K562 (cell line): Measurements from ENCODE around the gene RNF224. TPM values are rescaled to one million over a fixed set of nuclear protein-coding genes. Genes with fewer than 3 reads are reported as not detected.

Experiments used
- ATAC-seq: fragments of 200-7000 bp; cut with Tn5 transposase; 3 replicates; pipeline ENCODE4 v1.9.1; 2020; ENCODE audit warnings: moderate library complexity
- BruUV-seq: library from RNA; stranded (reverse); fragments of 400-500 nt; replicated peaks from 2 replicates; lab custom pipeline; 2021; lab: Mats Ljungman, UMichigan
- CTCF ChIA-PET: fragments of 300-600 bp; formaldehyde crosslinking; extraction: SDS; loops from one replicate; lab custom pipeline; 2021; ENCODE audit warnings: low intra/inter-chr PET ratio; lab: Yijun Ruan, JAX
- POLR2A ChIA-PET: fragments of 300-600, 350-650 bp; sonication (Branson Sonifier 250); formaldehyde crosslinking; extraction: SDS; loops from one replicate; lab custom pipeline; 2021; ENCODE audit warnings: antibody characterized with exemption, inconsistent platforms; lab: Yijun Ruan, JAX
- DNase-seq, 4 experiments: peaks; one replicate each; pipeline versions ENCODE4 v3.0.0 to v3.0.0-alpha.2; 2011 to 2018; ENCODE audit warnings: low spot score in 3 of 4, mixed read lengths in 3 of 4; ENCODE audit errors: extremely low read depth in 1 of 4
- FAIRE-seq: peaks from 2 replicates; lab custom pipeline; 2011; peaks lifted over from hg19 to GRCh38; lab: Jason Lieb, UNC
- H2AFZ ChIP-seq: 2 replicates; pipeline ENCODE4 v1.6.0; 2011; ENCODE audit warnings: low read depth, low read length, control low read depth, inconsistent platforms
- H3K27ac ChIP-seq: fragments of 200-600 bp; 3 replicates; pipeline ENCODE4 v1.8.0; 2011; ENCODE audit warnings: low read depth, mild to moderate bottlenecking, control low read depth, inconsistent platforms, low read length, moderate library complexity, mixed read lengths; ENCODE audit errors: extremely low read depth
- H3K27me3 ChIP-seq, 2 experiments: fragments of 300-600 bp in 1 of 2; 2 replicates in 1 of 2; 3 replicates in 1 of 2; pipeline versions ENCODE4 v1.6.0 to v1.8.0; 2011; ENCODE audit warnings: inconsistent platforms in 2 of 2, low read length in 2 of 2, mild to moderate bottlenecking in 1 of 2, mixed read lengths in 1 of 2, moderate library complexity in 1 of 2; ENCODE audit not compliant: control insufficient read depth in 2 of 2, insufficient read depth in 2 of 2
- H3K36me3 ChIP-seq: fragments of 300-600 bp; 3 replicates; pipeline ENCODE4 v1.8.0; 2011; ENCODE audit warnings: mild to moderate bottlenecking, low read length, inconsistent platforms; ENCODE audit not compliant: control insufficient read depth, insufficient read depth
- H3K4me1 ChIP-seq, 2 experiments: fragments of 200-600 bp in 1 of 2; replicated peaks in 1 of 2; 2 replicates in 1 of 2; 3 replicates in 1 of 2; pipeline versions ENCODE4 v1.5.1 to v1.8.0; 2011; ENCODE audit warnings: inconsistent platforms in 2 of 2, low read length in 2 of 2, mild to moderate bottlenecking in 1 of 2, mixed read lengths in 1 of 2, moderate library complexity in 1 of 2; ENCODE audit not compliant: control insufficient read depth in 2 of 2, insufficient read depth in 2 of 2
- H3K4me2 ChIP-seq: 2 replicates; pipeline ENCODE4 v1.6.1; 2011; ENCODE audit warnings: low read length, control low read depth, inconsistent platforms, mixed read lengths; ENCODE audit not compliant: insufficient read depth
- H3K4me3 ChIP-seq: fragments of 200-600 bp; sonication (generic), shearing (Covaris generic); 2 replicates; pipeline ENCODE4 v1.5.1; 2016; ENCODE audit warnings: control low read depth, inconsistent platforms
- H3K79me2 ChIP-seq: fragments of 200-600 bp; 3 replicates; pipeline ENCODE4 v1.8.0; 2011; ENCODE audit warnings: low read length, inconsistent platforms; ENCODE audit not compliant: control insufficient read depth, insufficient read depth
- H3K9ac ChIP-seq, 2 experiments: 2 replicates each; pipeline versions ENCODE4 v1.6.0 to v1.6.1; 2011; ENCODE audit warnings: low read depth in 2 of 2, low read length in 2 of 2, control low read depth in 1 of 2, inconsistent platforms in 1 of 2, mild to moderate bottlenecking in 1 of 2, mixed read lengths in 1 of 2; ENCODE audit not compliant: insufficient read depth in 1 of 2
- H3K9me1 ChIP-seq: one replicate; pipeline ENCODE4 v1.6.0; 2011; ENCODE audit warnings: inconsistent platforms, mild to moderate bottlenecking, low read length, moderate library complexity; ENCODE audit not compliant: control insufficient read depth, insufficient read depth
- H3K9me3 ChIP-seq: replicated peaks from 2 replicates; pipeline ENCODE4 v1.5.1; 2011; ENCODE audit warnings: low read depth, low read length, inconsistent platforms; ENCODE audit not compliant: control insufficient read depth, insufficient read depth
- H4K20me1 ChIP-seq: replicated peaks from 2 replicates; pipeline ENCODE4 v1.6.1; 2011; ENCODE audit warnings: low read length, inconsistent platforms, mixed read lengths; ENCODE audit not compliant: control insufficient read depth, insufficient read depth
- GMEB1 ChIP-seq: fragments of 250-450 bp; sonication (Bioruptor Pico); IDR thresholded peaks from 2 replicates; pipeline ENCODE4 v1.4.0; 2020; ENCODE audit warnings: mild to moderate bottlenecking
- POLR2G ChIP-seq: fragments of 200-400 bp; formaldehyde crosslinking; IDR thresholded peaks from 2 replicates; pipeline ENCODE4 v1.6.1; 2017; ENCODE audit warnings: low read depth, mild to moderate bottlenecking, antibody characterized with exemption, low read length, moderate library complexity
- RBFOX2 ChIP-seq: fragments of 200-400 bp; formaldehyde crosslinking; IDR thresholded peaks from 2 replicates; pipeline ENCODE4 v1.6.1; 2017; ENCODE audit warnings: low read depth, mild to moderate bottlenecking, low read length, moderate library complexity
- TFAP4 ChIP-seq: sonication (generic); formaldehyde crosslinking; IDR thresholded peaks from 2 replicates; pipeline ENCODE4 v1.8.0; 2022; ENCODE audit warnings: missing genetic modification reagents, mild to moderate bottlenecking, moderate library complexity, borderline replicate concordance
- ZBTB33 ChIP-seq: sonication (generic); formaldehyde crosslinking; IDR thresholded peaks from 2 replicates; pipeline ENCODE4 v1.8.1; 2023; ENCODE audit warnings: mild to moderate bottlenecking, missing genetic modification reagents
- ZBTB7A ChIP-seq: IDR thresholded peaks from 2 replicates; pipeline ENCODE4 v1.6.1; 2011; ENCODE audit warnings: low read depth, mild to moderate bottlenecking, low read length, moderate library complexity, borderline replicate concordance; ENCODE audit not compliant: control insufficient read depth
- ZKSCAN1 ChIP-seq: fragments of 150-350 bp; IDR thresholded peaks from 2 replicates; pipeline ENCODE4 v1.6.1; 2016; ENCODE audit warnings: low read depth, low read length
- WGBS: fragments of 100-300 bp; shearing (Covaris generic); methylation state at CpG from one replicate; pipeline ENCODE4 v1.1.6; 2016; ENCODE audit warnings: low coverage, mixed read lengths; ENCODE audit not compliant: insufficient coverage; ENCODE audit errors: missing lambda C conversion rate; 5-methylcytosine and 5-hydroxymethylcytosine counted together
- in situ Hi-C: fragments of 300-500 bp; cut with MboI; formaldehyde crosslinking; loops from 4 replicates; pipeline ENCODE4 v1.15.0; 2018; ENCODE audit warnings: inconsistent platforms, mixed read lengths
- intact Hi-C: fragments of 100-400 bp; cut with micrococcal nuclease; formaldehyde crosslinking; loops from 2 replicates; pipeline ENCODE4 v1.14.2; 2022
- polyA plus RNA-seq, 8 experiments: library from polyadenylated mRNA; depleted of rRNA in 4 of 8; stranded (reverse) in 5 of 8; unstranded in 3 of 8; fragments of >200 nt; fragmentation: Nextera tagmentation in 2 of 8; fragmentation: Illumina TruSeq in 1 of 8; extraction: Ambion mirVana in 2 of 8; extraction: Trizol in 1 of 8; gene quantifications; 2 replicates each; pipeline versions ENCODE4 v1.2.1 to v1.2.3, GENCODE V29; 2011 to 2014; ENCODE audit warnings: inconsistent platforms in 1 of 8, missing spikeins in 1 of 8
- total RNA-seq, 7 experiments: library from RNA; depleted of rRNA in 6 of 7; stranded (reverse); fragments of >200 nt in 6 of 7; fragmentation: Illumina TruSeq in 2 of 7; extraction: Trizol in 2 of 7; gene quantifications; 2 replicates each; pipeline versions ENCODE4 v1.2.1 to v1.2.3, GENCODE V29; 2011 to 2021; ENCODE audit warnings: low replicate concordance in 1 of 7

The RNF224 gene
- total and polyA plus RNA-seq, 9 of the 15 experiments (the other 6 are each of a cell fraction or from before 2014, with no cell fraction given): not detected

- no peak for FAIRE-seq
- no peak overlapping the region for H3K4me3 ChIP-seq
- CTCF ChIA-PET: interaction anchor here (1.2 kb wide), 1 partner anchor 191 kb away, joined by 7 read pairs; the partner anchor contains the start of gene NPDC1
- peak overlapping the region in 1 of 2 experiments; percentile 88; a peak in 2 of 4 replicates for H3K9ac ChIP-seq
- peak; percentile 30; the same call in 1 of the 2 replicates for TF ChIP-seq POLR2G
- no peak for TF ChIP-seq GMEB1 (CRISPR knock-in tag)
- TF ChIP-seq RBFOX2: peak; percentile 18; the same call in 1 of the 2 replicates
- TF ChIP-seq ZKSCAN1: no peak
- peak; percentile 90 for TF ChIP-seq ZBTB33 (CRISPR knock-in tag)
- peak; percentile 24; the same call in 1 of the 2 replicates for TF ChIP-seq TFAP4 (CRISPR knock-in tag)
- peak; percentile 23; the same call in 1 of the 2 replicates for TF ChIP-seq ZBTB7A
- DNase-seq: no peak
- H3K9me1 ChIP-seq: peaks cover 8% of the 10 kb centered on the region
- H3K4me2 ChIP-seq: no peak overlapping the region
- in situ Hi-C loops: loop anchor here (25.0 kb wide), 1 partner anchor 451 kb away; the partner anchor contains the start of genes CCDC183 and TMEM141
- H3K79me2 ChIP-seq: peaks cover 46% of the 10 kb centered on the region
- peaks cover 15% of the 10 kb centered on the region for H4K20me1 ChIP-seq
- peaks cover 19% of the 10 kb centered on the region for H3K36me3 ChIP-seq
- intact Hi-C loops: no loop called here
- H3K27ac ChIP-seq: no peak overlapping the region
- peaks cover 23 to 91% of the 10 kb centered on the region in 2 experiments for H3K4me1 ChIP-seq
- POLR2A ChIA-PET: interaction anchor here (0.6 to 0.7 kb wide), 2 partner anchors 66 to 195 kb away, joined by 3 to 4 read pairs; partner anchors contain the start of gene TMEM210
- BruUV-seq: no TSS peak
- no peaks in the 10 kb centered on the region for H3K9me3 ChIP-seq
- ATAC-seq: no peak
- H3K27me3 ChIP-seq: no peaks in the 10 kb centered on the region
- WGBS: 68% methylated on average over 12 of the region's 13 CpGs
- H2AFZ ChIP-seq: no peak overlapping the region
Measured at GRCh38 chr9:137237759-137238726, 10.7 kb downstream of the RNF224 start.
